ENCODE results near the gene NDUFA11. TPM values are rescaled to one million over a fixed set of nuclear protein-coding genes. Genes with fewer than 3 reads are reported as not detected.

Gene NDUFA11
- total and polyA plus RNA-seq, 2 of the 13 experiments (the other 11 are each of a cell fraction or from before 2014, with no cell fraction given), result 286 to 378 TPM

GRCh38 chr19:5908773-5909442, 5.3 kb upstream of the NDUFA11 start (continued):
- TF ChIP-seq HNRNPLL (IDR thresholded peaks at IDR 0.05; ENCODE audit: low read depth, low read length, poor library complexity, severe bottlenecking), result peak; percentile 26
- peak; percentile 71; the same call in 1 of the 2 replicates for TF ChIP-seq KAT8 (CRISPR knock-in tag; IDR thresholded peaks at IDR 0.05)
- TF ChIP-seq RNF219 (CRISPR knock-in tag; IDR thresholded peaks at IDR 0.05), result no peak
- peak; percentile 63; the same call in 1 of the 2 replicates for TF ChIP-seq ARID4A (CRISPR knock-in tag; IDR thresholded peaks at IDR 0.05; ENCODE audit: borderline replicate concordance)
- TF ChIP-seq ZNF232 (CRISPR knock-in tag; IDR thresholded peaks at IDR 0.05; ENCODE audit: borderline replicate concordance), result no peak
- no peak for TF ChIP-seq ZNF562 (CRISPR knock-in tag; IDR thresholded peaks at IDR 0.05; ENCODE audit: borderline replicate concordance)
- no peak for TF ChIP-seq RAD51 (IDR thresholded peaks at IDR 0.05; ENCODE audit: borderline replicate concordance)
- no peak for TF ChIP-seq ZNF570 (CRISPR knock-in tag; IDR thresholded peaks at IDR 0.05; ENCODE audit: borderline replicate concordance)
- no peak for TF ChIP-seq ZNF234 (CRISPR knock-in tag; conservative IDR thresholded peaks at IDR 0.05)
- TF ChIP-seq PCBP1 (IDR thresholded peaks at IDR 0.05; ENCODE audit: borderline replicate concordance, low read depth, low read length), result no peak
- TF ChIP-seq PRDM10 (CRISPR knock-in tag; IDR thresholded peaks at IDR 0.05; ENCODE audit: low read depth), result peak; percentile 68; the same call in 1 of the 2 replicates
- 0 out of 2 replicates have a peak, but pooled peaks have one; percentile 28 for TF ChIP-seq ZNF790 (CRISPR knock-in tag; IDR thresholded peaks at IDR 0.05; ENCODE audit: borderline replicate concordance)
- no peak for TF ChIP-seq FOXO1 (CRISPR knock-in tag; IDR thresholded peaks at IDR 0.05)
- TF ChIP-seq AGO2 (optimal IDR thresholded peaks at IDR 0.05; ENCODE audit: low read depth, low read length), result peak; percentile 87
- no peak; the same call in 1 of the 2 replicates for TF ChIP-seq ZNF430 (CRISPR knock-in tag; IDR thresholded peaks at IDR 0.05)
- no peak for TF ChIP-seq RFXAP (CRISPR knock-in tag; IDR thresholded peaks at IDR 0.05; ENCODE audit: borderline replicate concordance)
- no peak for TF ChIP-seq HMG20B (CRISPR knock-in tag; conservative IDR thresholded peaks at IDR 0.05)
- no peak for TF ChIP-seq MAFG (CRISPR knock-in tag; IDR thresholded peaks at IDR 0.05)
- no peak; the same call in 1 of the 2 replicates for TF ChIP-seq FOXK1 (CRISPR knock-in tag; IDR thresholded peaks at IDR 0.05; ENCODE audit: borderline replicate concordance, low read depth)
- TF ChIP-seq ZNF879 (CRISPR knock-in tag; IDR thresholded peaks at IDR 0.05), result no peak
